Stimulated activated naive CD8-positive, alpha-beta T cell treated with anti-CD3 and anti-CD28 coated beads, Interleukin-15, amount 100 ng/mL, for 72 hours (primary cell): Measurements from ENCODE around the gene MINDY1.

Experiments
- ATAC-seq: fragments of 150-1000 bp; cut with Tn5 transposase; 2 replicates; pipeline ENCODE4 v1.10.0; 2021; ENCODE audit warnings: mild to moderate bottlenecking, moderate library complexity
- DNase-seq, 2 donors: peaks; one replicate each; pipeline ENCODE4 v3.0.0; 2021 to 2022
- H3K27ac Mint-ChIP-seq, 2 donors: one replicate each; pipeline ENCODE4 v1.8.0; 2022; ENCODE audit warnings: mild to moderate bottlenecking in 2 of 2, mixed read lengths in 2 of 2, moderate library complexity in 2 of 2
- H3K27me3 Mint-ChIP-seq: one replicate; pipeline ENCODE4 v1.8.0; 2022; ENCODE audit warnings: mixed read lengths
- H3K4me1 Mint-ChIP-seq: one replicate; pipeline ENCODE4 v1.8.0; 2022; ENCODE audit warnings: mild to moderate bottlenecking, mixed read lengths
- H3K4me3 Mint-ChIP-seq, 2 donors: one replicate each; pipeline ENCODE4 v1.8.0; 2022; ENCODE audit warnings: mild to moderate bottlenecking in 2 of 2, mixed read lengths in 2 of 2, moderate library complexity in 1 of 2
- H3K9me3 Mint-ChIP-seq, 2 donors: one replicate each; pipeline ENCODE4 v1.8.0; 2022; ENCODE audit warnings: mixed read lengths in 2 of 2

Gene MINDY1

GRCh38 chr1:151002051-151002450 lies 4.7 kb downstream of the MINDY1 start:
- DNase-seq, result no peak
- Mint-ChIP-seq H3K4me1 (peaks cover 79% of the 10 kb centered on the region), H3K27me3 (no peaks in the 10 kb centered on the region), H3K9me3 (no peaks in the 10 kb centered on the region), H3K4me3 (no peak overlapping the region), H3K27ac (no peak overlapping the region)
- ATAC-seq, result no peak

- DNase-seq (no peak), ATAC-seq (no peak)
- Mint-ChIP-seq H3K9me3 (no peaks in the 10 kb centered on the region), H3K27me3 (no peaks in the 10 kb centered on the region), H3K27ac (peak overlapping the region in 1 of 2 donors; percentile 27), H3K4me1 (peaks cover 74% of the 10 kb centered on the region), H3K4me3 (no peak overlapping the region)
Measured at GRCh38 chr1:151001602-151002001, 5.1 kb downstream of the MINDY1 start.

- no peak for DNase-seq
- ATAC-seq, result no peak
- Mint-ChIP-seq H3K4me3 (no peak overlapping the region), H3K27me3 (no peaks in the 10 kb centered on the region), H3K4me1 (peaks cover 69% of the 10 kb centered on the region), H3K9me3 (no peaks in the 10 kb centered on the region), H3K27ac (peak overlapping the region in 1 of 2 donors; percentile 75)
Measured at GRCh38 chr1:151000408-151000807, 6.3 kb downstream of the MINDY1 start.

- DNase-seq, result no peak
- ATAC-seq, result no peak
- Mint-ChIP-seq H3K27me3 (no peaks in the 10 kb centered on the region), H3K9me3 (no peaks in the 10 kb centered on the region), H3K4me1 (peaks cover 64% of the 10 kb centered on the region), H3K27ac (no peak overlapping the region), H3K4me3 (no peak overlapping the region)
Measured at GRCh38 chr1:150999926-151000325, 6.8 kb downstream of the MINDY1 start.

DNA sequence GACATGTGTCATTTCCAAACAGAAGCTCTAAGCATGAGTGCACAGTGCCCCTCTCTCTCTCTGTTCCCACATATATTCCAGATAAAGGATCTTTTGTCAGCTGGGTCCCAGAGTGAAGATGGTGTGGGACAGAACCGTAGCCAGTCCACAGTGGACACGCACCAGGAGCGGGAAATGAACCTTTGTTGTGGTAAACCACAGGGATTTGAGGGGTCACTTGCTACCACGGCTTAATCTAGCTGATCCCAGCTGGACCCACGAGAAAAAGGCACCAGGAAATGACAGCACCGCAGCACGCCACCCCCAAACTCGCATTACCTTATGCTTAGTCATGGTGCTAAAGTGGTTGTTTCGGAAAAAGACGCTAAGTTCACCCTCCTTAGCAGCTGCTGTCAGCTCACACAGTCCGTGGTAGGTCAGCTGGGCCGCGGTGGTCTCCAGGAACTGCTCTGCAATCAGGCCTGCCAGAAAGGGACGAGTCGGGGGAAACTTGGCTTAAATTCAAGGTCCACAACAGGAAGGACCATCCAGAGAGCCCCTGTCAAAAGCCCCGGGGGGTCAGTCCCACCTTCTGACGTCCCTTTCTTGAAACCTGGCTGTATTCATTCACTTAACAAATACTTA lies 7.5 kb downstream of the MINDY1 start:
- peaks cover 57% of the 10 kb centered on the region for H3K4me1 Mint-ChIP-seq
- H3K9me3 Mint-ChIP-seq, result no peaks in the 10 kb centered on the region
- peak; percentile 57 for ATAC-seq
- DNase-seq, result no peak
- no peaks in the 10 kb centered on the region for H3K27me3 Mint-ChIP-seq
- no peak overlapping the region for H3K4me3 Mint-ChIP-seq
- no peak overlapping the region for H3K27ac Mint-ChIP-seq

GRCh38 chr1:150997949-150998348 lies 8.8 kb downstream of the MINDY1 start:
- Mint-ChIP-seq H3K4me1 (peaks cover 44% of the 10 kb centered on the region), H3K27ac (no peak overlapping the region), H3K9me3 (no peaks in the 10 kb centered on the region), H3K4me3 (no peak overlapping the region), H3K27me3 (no peaks in the 10 kb centered on the region)
- DNase-seq, result no peak
- ATAC-seq, result no peak

DNA sequence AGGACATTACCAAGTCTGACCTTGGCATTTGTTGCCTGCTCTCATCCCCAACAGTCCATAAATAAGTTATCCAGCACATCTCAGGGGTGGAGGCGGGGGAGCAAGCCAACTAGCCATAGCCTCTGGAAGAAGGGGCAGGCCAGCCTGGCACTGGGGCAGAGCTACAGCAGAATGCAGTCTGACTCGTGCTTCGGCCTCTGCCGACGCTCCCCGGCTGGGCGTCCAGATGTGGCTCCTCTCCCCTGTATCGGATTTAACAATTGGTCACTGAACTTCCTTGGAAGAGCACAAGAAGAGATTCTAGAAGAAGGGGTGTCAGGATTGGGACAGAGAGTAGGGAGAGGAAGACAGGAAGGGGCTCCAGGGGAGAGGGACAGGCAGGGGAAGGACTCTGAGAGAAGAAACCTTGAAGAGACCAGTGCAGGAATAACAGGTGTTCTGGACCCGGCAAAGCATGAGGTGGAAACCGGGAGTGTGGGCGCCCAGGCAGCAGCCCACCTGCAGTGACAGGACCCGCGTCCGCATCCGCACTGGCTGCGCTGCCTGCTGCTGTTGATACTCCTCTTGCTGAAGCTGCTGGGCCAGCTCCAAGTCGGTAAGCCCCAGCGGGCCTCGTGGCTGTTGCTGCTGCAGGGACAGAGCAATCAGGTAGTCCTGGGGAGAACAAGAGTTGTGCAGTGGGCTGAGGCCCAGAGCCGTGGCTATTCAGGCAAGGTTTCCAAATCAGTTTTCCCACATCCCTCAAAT lies 9.4 kb downstream of the MINDY1 start:
- H3K9me3 Mint-ChIP-seq, result no peaks in the 10 kb centered on the region
- H3K4me1 Mint-ChIP-seq, result peaks cover 38% of the 10 kb centered on the region
- ATAC-seq (no peak), DNase-seq (no peak)
- no peak overlapping the region for H3K27ac Mint-ChIP-seq
- H3K27me3 Mint-ChIP-seq, result no peaks in the 10 kb centered on the region
- no peak overlapping the region for H3K4me3 Mint-ChIP-seq

- Mint-ChIP-seq H3K27ac (no peak overlapping the region), H3K4me1 (peaks cover 24% of the 10 kb centered on the region), H3K4me3 (no peak overlapping the region), H3K9me3 (no peaks in the 10 kb centered on the region), H3K27me3 (no peaks in the 10 kb centered on the region)
- no peak for DNase-seq
- ATAC-seq, result no peak
Measured at GRCh38 chr1:150995896-150996295, 10.8 kb downstream of the MINDY1 start.

GRCh38 chr1:150995460-150995859 lies 11.2 kb downstream of the MINDY1 start:
- no peaks in the 10 kb centered on the region for H3K27me3 Mint-ChIP-seq
- no peaks in the 10 kb centered on the region for H3K9me3 Mint-ChIP-seq
- ATAC-seq, result no peak
- no peak overlapping the region for H3K27ac Mint-ChIP-seq
- H3K4me3 Mint-ChIP-seq, result no peak overlapping the region
- DNase-seq, result no peak
- H3K4me1 Mint-ChIP-seq, result peaks cover 20% of the 10 kb centered on the region

DNA sequence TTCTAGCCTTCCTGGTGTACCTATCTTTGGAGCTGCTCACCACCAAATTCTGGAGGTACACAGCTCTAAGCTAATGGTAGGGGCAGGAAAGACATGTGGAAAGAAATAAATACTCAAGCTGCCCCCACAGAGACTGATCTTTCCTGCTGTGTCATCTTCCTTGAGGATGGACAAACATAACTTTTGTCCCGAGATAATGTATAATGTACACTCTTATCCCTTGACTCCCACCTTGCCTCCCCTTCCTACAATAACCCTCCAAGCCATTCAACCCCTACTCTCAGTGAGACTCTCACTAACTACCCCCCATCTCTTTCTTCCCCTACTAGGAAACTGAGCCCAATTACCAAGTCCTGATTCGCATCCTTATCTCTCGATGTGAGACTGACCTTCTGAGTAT lies 12.5 kb downstream of the MINDY1 start:
- Mint-ChIP-seq H3K27ac (no peak overlapping the region), H3K4me3 (no peak overlapping the region), H3K27me3 (no peaks in the 10 kb centered on the region), H3K4me1 (peaks cover 10% of the 10 kb centered on the region), H3K9me3 (no peaks in the 10 kb centered on the region)
- ATAC-seq, result no peak
- no peak for DNase-seq

DNA sequence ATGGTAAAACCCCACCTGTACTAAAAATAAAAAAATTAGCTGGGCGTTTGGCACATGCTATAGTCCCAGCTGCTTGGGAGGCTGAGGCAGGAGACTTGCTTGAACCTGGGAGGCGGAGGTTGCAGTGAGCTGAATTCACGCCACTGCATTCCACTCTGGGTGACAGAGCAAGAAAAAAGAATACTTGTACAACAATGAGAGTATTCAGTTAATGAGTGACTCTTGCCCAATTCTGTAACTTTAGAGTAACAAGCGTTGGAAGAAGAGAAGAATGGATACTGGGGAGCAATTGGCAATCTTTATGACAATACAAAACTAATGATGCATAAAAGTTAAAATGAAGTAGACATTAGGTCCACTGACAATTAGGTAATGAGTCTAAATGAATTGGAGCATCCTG lies 14.1 kb downstream of the MINDY1 start:
- H3K9me3 Mint-ChIP-seq, result no peaks in the 10 kb centered on the region
- no peak overlapping the region for H3K27ac Mint-ChIP-seq
- no peaks in the 10 kb centered on the region for H3K27me3 Mint-ChIP-seq
- H3K4me3 Mint-ChIP-seq, result no peak overlapping the region
- no peak for ATAC-seq
- no peak for DNase-seq
- H3K4me1 Mint-ChIP-seq, result peaks cover 11% of the 10 kb centered on the region

GRCh38 chr1:150987924-150988323 lies 18.8 kb downstream of the MINDY1 start:
- ATAC-seq, result no peak
- H3K9me3 Mint-ChIP-seq, result no peaks in the 10 kb centered on the region

GRCh38 chr1:150985179-150985825 lies 21.4 kb downstream of the MINDY1 start:
- peak overlapping the region in 1 of 2 donors; percentile 86 for H3K27ac Mint-ChIP-seq
- no peaks in the 10 kb centered on the region for H3K9me3 Mint-ChIP-seq

More at GRCh38 chr1:150987924-150988323, 18.8 kb downstream of the MINDY1 start:
- Mint-ChIP-seq H3K27me3 (no peaks in the 10 kb centered on the region), H3K4me1 (peaks cover 5% of the 10 kb centered on the region), H3K27ac (peak overlapping the region in 1 of 2 donors; percentile 22), H3K4me3 (no peak overlapping the region)
- DNase-seq, result no peak

GRCh38 chr1:150981805-150982712 lies 24.6 kb downstream of the MINDY1 start, which contains the start of gene ANXA9:
TSS of gene ANXA9 (plus strand) at chr1:150982292. CDS start at chr1:150983106, 814 bp downstream.
- H3K27ac Mint-ChIP-seq, result no peak within 1 kb of the TSS
- H3K4me1 Mint-ChIP-seq, result peaks cover 26% of the 10 kb centered on the region
- no peak for ATAC-seq
- no peaks in the 10 kb centered on the region for H3K27me3 Mint-ChIP-seq
- DNase-seq, result no peak
- no peak within 1 kb of the TSS for H3K4me3 Mint-ChIP-seq
- H3K9me3 Mint-ChIP-seq, result no peaks in the 10 kb centered on the region

More at GRCh38 chr1:150985179-150985825, 21.4 kb downstream of the MINDY1 start:
- DNase-seq (no peak), ATAC-seq (no peak)
- Mint-ChIP-seq H3K4me3 (no peak overlapping the region), H3K27me3 (no peaks in the 10 kb centered on the region), H3K4me1 (peaks cover 5% of the 10 kb centered on the region)

- Mint-ChIP-seq H3K27ac (no peak overlapping the region), H3K27me3 (no peaks in the 10 kb centered on the region), H3K4me3 (no peak overlapping the region), H3K9me3 (no peaks in the 10 kb centered on the region), H3K4me1 (peaks cover 34% of the 10 kb centered on the region)
- no peak for DNase-seq
- ATAC-seq, result no peak
Measured at GRCh38 chr1:150981177-150981804, 25.4 kb downstream of the MINDY1 start.
